HG03442 (cell line): Measurements from ENCODE around the gene BRICD5.

ENCODE experiments used
- ATAC-seq: cut with Tn5 transposase; IDR thresholded peaks from one replicate; pipeline ENCODE4 v1.9.1; 2021; ENCODE audit warnings: mild to moderate bottlenecking, moderate library complexity; ENCODE audit not compliant: unreplicated experiment

Gene BRICD5

GRCh38 chr16:2237493-2238149, 27.0 kb upstream of the BRICD5 start:
- ATAC-seq, result no peak

GRCh38 chr16:2237102-2237482, 26.4 kb upstream of the BRICD5 start:
- no peak for ATAC-seq

- ATAC-seq, result no peak
Measured at GRCh38 chr16:2236337-2237101, 25.9 kb upstream of the BRICD5 start, which contains the start of gene DNASE1L2. Gene DNASE1L2, plus strand, starts transcription at chr16:2236444. Its CDS starts 373 bp downstream, at chr16:2236817.

- no peak for ATAC-seq
Measured at GRCh38 chr16:2235695-2236336, 25.2 kb upstream of the BRICD5 start.

- no peak for ATAC-seq
Measured at GRCh38 chr16:2235234-2235651, 24.6 kb upstream of the BRICD5 start.

DNA sequence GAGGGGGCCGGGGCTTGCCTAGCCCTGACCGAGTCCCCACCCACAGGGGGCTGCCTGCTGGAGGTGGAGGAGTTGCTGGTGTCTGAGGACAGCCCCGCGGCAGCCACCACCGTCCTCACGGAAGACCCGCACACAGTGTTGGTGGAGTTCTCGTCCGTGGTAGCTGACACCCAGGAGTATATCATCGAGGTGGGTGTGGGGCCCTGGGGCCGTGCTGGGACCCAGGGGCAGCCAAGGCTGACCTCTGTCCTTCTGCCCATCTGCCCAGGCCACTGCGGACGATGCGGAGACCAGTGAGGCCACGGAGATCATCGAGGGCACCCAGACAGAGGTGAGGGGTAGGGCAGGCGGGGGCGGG, 24.1 kb upstream of the BRICD5 start:
- ATAC-seq, result no peak

- no peak for ATAC-seq
Measured at GRCh38 chr16:2233872-2234812, 23.5 kb upstream of the BRICD5 start.

DNA sequence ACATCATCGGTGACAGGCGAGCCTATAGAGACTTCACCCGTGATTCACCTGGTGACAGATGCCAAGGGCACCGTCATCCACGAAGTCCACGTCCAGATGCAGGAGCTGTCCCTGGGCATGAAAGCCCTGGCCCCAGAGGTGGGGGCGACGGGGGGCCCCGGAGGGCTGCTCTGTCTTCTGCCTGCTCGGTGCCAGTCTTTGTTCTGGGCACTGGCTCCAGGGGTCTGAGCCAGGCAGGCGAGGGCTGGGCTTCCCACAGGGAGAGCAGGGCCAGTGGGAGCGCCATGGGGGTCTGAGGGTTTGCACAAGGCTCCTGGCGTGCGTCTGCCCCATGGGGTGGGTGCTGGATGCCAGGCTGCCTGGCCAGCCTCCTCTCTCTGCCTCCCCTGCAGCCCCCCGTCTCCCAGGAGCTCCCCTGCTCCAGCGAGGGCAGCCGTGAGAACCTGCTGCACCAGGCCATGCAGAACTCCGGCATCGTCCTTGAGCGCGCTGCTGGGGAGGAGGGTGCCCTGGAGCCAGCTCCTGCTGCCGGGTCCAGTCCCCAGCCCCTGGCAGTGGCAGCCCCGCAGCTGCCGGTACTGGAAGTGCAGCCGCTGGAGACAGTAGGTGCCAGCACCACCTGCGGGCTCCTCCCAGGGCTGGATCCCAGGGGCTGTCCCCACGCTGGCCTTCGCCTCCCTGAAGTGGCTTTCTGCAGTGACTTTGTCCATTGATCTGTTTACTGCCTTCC, 22.5 kb upstream of the BRICD5 start:
- ATAC-seq, result no peak

DNA sequence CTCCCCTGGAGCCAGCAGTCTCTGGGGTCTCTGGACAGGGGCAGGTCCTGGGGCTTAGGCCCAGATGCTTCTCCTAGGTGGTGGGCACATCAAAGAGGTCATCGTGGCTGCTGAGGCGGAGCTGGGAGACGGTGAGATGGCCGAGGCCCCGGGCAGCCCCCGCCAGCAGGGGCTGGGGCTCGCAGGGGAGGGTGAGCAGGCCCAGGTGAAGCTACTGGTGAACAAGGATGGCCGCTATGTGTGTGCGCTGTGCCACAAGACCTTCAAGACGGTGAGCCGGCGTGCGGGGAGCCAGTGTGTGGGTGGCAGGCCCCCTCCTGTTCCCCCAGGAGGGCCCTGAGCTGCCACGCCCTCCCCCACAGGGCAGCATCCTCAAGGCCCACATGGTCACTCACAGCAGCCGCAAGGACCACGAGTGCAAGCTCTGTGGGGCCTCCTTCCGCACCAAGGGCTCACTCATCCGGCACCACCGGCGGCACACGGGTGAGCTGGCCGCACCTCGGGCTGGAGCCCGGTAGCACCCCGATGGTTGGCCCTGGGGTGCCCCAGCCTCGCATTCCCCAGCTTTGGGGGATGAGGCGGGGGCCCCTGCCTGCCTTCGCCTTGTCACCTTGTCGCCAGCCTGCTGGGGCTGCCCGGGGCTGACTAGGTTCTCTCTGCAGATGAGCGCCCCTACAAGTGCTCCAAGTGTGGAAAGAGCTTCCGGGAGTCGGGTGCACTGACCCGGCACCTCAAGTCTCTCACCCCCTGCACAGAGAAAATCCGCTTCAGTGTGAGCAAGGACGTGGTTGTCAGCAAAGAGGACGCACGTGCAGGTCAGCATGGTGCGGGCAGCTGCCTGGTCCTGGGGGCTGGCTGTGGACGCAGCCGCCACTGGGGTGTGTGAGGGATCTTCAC, 21.7 kb upstream of the BRICD5 start:
- no peak for ATAC-seq

DNA sequence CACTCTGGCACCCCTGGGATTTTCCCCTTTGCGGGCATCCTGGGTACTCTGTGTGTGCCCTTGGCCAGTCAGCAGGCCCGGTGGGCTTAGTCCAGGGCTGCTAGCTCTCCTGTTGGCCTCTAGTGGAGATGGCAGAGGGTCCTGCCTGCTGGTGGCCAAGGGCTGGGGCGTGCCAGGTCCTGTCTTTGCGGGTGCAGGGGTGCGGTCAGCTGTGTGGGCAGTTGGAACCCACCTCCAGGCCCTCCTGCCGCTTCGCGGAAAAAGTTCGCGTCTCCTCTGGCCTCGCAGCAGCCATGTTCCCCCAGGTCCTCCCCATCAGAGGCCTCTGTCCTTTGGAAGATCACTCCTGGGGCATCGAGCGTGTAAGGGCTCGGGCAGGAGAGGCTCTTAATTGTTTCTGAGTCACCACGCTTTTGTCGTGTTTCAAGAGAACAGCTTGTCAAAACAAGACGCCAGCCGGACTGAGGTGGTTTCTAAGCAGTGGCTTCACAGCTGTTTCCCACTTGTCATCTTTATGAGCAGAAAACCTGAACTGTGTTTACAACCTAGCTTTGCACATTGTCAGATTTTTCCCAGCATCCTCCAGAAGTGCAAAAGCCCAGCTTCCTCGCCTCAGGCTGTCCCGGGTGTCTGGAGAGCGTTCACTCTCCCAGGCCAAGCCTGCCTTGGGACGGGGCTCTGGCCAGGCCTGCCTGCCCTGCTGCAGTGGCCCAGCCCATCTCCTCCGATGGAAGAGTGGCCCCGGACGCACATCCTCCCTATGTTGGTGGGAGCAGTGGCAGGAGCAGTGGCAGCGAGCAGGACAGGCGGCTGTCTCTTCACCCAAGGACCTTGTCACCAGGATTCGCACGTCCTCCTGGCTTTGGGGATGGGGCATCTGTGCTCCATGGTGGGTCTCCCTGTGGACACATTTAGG, 20.6 kb upstream of the BRICD5 start:
- ATAC-seq, result no peak

DNA sequence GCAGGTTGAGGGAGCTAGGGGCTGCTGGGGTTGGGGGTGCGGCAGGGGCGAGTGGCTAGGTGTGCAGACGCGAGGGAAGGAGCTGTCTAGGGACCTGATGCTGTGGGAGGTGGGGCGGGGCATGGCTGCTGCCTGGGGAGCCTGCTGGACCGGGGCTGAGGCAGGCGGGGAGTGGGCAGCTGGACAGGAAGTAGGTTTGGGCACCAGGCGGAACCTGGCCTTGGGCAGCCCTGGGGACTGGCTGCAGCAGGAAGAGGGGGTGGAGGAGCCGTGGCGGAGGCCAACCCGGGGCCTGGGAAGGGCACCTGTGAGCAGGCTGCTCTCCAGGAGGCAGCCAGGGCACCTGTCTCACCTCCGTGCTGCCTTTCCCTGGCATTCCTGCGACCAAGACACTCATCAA, 19.7 kb upstream of the BRICD5 start:
- ATAC-seq, result no peak

GRCh38 chr16:2229632-2230250, 19.1 kb upstream of the BRICD5 start:
- ATAC-seq, result no peak

- no peak for ATAC-seq
Measured at GRCh38 chr16:2229091-2229490, 18.4 kb upstream of the BRICD5 start.

DNA sequence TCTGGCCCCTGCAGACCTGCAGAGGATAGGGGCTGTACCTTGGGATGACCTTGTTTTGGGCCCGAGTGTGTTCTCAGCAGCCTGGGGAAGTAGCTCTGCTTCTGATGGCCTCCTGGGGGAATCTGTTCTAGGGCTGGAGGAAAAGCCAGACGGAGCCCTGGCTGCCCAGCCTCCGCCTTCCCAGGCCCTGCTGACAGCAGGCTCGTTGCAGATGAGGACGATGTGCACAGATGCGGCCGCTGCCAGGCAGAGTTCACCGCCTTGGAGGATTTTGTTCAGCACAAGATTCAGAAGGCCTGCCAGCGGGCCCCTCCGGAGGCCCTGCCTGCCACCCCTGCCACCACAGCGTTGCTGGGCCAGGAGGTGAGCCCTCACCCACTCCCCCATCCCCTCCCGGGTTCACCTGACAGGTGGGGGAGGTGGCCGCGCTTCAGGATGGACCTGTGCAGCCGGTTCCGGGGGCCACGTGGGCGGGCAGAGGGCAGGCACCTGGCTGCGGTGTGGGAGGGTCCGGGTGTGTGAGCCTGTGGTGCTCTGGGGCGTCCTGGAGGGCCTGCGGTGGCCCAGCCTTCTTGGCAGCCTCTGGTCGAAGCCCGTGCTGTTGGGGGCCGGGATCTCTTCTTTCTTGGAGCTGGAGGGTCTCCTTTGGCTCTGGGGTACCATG, 17.6 kb upstream of the BRICD5 start:
- ATAC-seq, result no peak

- no peak for ATAC-seq
Measured at GRCh38 chr16:2226918-2227317, 16.3 kb upstream of the BRICD5 start.

DNA sequence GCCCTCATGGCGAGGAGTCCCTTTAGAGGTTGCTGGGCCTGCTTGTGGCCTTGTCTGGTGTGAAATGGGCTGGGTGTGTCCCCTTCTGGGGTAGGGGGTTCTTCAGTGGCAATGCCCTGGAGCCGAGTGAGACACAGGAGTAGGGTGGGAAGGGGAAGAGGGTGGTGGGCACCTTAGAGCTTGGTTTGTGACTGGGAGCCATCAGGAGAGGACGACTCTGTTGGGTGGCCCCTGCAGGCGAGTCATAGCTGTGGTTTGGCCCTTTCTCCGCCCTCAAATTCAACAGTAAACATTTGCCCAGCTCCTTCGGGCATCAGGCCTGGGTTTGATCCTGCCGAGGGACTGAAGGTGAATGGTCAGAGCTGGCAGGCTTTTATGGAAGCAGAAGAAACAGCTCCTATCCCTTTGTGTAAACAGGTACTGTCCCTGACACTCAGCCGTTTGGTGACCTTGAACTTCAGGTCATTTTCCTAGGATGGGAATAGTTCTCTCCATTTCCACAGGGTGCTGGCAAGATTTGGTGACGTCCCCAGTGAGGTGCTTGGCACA, 15.7 kb upstream of the BRICD5 start:
- ATAC-seq, result no peak

DNA sequence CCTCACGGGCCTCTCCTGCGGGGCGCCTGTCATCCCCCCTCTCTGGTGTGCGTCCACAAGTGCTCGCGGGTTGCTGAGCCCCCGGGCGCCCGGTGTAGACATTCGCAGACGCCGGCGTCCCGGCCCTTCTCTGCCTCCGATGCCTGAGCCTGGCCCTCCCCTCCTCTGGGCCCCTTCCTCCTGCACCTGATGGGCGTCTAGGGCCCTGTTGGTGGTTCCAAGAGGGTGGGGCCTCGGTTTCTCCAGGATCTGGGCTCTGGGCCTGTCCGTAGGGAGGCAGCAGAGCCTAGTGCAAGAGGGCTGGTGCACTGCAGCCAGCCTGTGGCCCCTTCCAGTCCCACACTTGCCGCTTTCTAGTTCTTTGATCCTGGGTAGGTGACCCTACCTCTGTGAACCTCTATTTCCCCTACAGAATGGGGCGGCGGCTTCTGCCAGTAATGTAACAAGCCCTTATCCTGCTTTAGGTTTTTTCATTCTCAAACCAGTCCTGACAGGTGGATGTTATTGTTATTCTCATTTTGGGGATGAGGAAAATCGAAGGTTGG, 13.4 kb upstream of the BRICD5 start:
- ATAC-seq, result peak; percentile 10
